ENCODE data around the gene PTH2.

PTH2 gene

GRCh38 chr19:49430678-49431329, 7.6 kb upstream of the PTH2 start:
- no peak for DNase-seq (ENCODE audit: low read depth in 2 of 2)

- no peak for DNase-seq (ENCODE audit: low read depth in 2 of 2)
These were observed 7.0 kb upstream of the PTH2 start for GRCh38 chr19:49430172-49430677.

DNA sequence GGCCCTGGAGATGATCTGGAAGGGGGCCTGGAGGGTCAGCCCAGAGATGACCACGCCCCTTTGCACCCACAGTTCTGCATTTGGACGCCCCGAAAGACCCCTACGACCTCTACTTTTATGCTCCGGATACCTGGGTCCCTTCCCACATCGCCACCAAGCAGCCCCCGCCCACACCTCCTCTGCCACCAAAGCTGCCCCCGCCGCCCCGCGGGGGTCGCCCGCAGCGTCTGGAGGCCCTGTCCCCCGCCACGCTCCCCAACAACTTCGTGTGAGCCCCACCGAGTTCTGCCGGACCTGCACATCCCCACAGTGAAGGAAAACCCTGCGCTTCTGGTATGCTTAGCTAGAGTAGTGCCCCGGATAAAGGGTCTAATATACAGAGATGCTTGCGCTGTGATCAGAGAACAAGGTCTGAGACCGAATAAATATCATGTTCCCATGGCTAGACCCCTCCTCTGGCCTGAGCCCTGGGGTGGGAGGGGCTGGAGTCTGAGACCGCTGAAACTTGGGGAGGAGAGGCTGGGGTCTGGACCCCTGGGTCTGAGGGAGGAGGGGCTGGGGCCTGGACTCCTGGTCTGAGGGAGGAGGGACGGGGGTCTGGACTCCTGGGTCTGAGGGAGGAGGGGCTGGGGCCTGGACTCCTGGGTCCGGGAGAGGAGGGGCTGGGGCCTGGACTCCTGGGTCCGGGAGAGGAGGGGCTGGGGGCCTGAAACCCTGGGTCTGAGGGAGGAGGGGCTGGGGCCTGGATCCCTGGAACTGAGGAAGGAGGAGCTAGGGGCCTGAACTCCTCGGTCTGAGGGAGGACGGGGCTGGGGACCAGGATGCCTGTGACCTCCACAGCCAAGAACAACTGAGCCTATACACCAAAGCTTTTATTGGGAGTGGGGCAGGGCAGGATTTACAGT, 5.6 kb upstream of the PTH2 start:
- no peak for DNase-seq (ENCODE audit: low read depth in 2 of 2)

- DNase-seq (ENCODE audit: low read depth in 2 of 2): no peak
These were observed 4.8 kb upstream of the PTH2 start for GRCh38 chr19:49427855-49428546.

- no peak for DNase-seq (ENCODE audit: low read depth in 2 of 2)
These were observed 4.1 kb upstream of the PTH2 start for GRCh38 chr19:49427339-49427738.

DNA sequence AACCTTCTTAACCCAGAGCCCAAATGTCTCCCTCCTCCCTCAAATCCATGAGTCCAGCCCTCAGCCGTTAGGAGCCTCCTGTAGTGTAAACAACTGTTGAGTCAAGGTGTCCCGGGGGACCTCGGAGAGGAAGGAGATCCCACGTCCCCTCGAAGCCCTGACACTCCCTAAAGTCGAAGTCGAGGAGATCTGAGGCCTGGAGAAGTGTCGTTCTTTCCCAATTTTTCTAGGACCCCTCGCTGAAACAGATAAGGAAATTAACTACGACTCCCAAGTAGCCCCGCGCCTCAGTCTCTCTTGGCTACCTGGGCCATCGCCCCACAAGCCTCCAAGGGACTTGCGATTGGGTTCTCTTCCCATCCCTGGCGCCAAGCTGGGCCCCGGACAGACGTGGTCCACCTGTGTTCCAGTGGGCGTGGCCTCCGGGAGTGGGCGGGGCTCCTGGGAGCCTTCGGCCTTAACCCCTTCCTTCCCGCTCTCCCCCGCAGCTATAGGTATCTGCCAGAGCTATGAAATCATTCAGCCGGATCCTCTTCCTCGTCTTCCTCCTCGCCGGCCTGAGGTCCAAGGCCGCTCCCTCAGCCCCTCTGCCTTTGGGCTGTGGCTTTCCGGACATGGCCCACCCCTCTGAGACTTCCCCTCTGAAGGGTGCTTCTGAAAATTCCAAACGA, 2.8 kb upstream of the PTH2 start:
- DNase-seq (ENCODE audit: low read depth in 2 of 2): no peak

DNA sequence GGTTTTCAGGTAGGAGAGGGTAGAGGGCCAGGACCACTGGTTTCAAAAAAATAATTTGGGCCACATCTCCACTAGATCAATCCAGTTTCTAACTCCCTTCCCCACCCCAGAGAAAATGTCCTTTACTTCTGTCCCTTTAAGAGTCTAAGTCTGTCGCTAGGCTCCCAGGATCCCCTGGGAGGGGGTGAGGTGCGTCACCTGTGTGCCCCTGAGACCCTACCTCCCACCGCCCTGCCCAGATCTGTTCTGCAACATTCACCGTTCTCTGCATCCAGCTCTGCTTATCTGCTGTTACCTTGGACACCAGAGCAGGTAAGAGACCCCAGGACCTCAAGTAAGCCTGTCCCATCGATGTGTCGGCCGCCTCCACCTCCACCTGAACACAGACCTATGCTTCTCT, 1.9 kb upstream of the PTH2 start, which contains the start of gene GFY:
Gene GFY (plus strand): TSS at position 211 of the 400 bp plus-strand sequence. CDS start 1,043 bp downstream, outside the sequence.
- no peak for DNase-seq (ENCODE audit: low read depth in 2 of 2)

- no peak for DNase-seq (ENCODE audit: low read depth in 2 of 2)
These were observed 703 bp upstream of the PTH2 start for GRCh38 chr19:49423985-49424303.

- DNase-seq (ENCODE audit: low read depth in 2 of 2): no peak
These were observed 702 bp downstream of the PTH2 start for GRCh38 chr19:49422407-49423070.

- no peak for DNase-seq (ENCODE audit: low read depth in 2 of 2)
These were observed 1.4 kb downstream of the PTH2 start for GRCh38 chr19:49421878-49422202.

DNA sequence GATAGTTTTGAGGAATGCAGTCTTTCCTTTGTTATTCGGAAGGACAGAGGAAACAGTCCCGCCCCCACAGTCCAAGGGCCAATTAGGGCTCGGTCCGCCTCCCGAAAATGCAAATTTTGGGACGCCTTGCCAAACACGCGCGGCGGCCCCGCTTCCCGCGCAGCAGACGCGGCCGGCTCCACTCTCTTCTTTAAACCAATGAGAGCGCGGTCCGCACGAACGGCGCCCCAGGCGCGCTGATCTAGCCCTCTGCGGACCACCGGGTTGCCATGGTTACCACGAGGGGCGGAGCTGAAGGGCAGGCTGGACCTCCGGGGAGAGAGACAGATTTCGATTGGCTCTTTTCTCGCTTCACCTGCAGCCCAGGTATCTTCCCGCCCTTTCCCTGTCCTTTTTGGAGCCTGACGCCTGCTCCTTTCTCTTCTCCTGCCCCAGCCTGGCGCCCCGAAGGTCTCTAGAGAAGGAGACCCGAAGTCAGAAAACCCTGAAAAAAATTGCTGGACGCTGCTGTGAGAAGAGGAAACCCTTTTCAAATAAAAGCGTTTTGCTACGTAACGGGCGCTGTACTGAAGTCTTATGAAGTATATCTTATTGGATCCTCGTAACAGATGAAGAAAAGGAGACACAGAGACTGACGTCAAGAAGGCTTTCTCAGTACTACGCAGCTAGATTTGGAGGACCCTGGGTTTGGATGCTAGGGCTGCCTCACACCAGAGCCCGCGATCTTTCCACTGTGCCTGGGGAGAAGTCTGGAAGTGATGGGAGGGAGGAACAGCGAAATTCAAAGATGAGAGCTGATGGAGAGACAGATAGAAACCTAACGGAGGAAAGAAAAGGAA, 2.0 kb downstream of the PTH2 start:
- DNase-seq (ENCODE audit: low read depth in 2 of 2): no peak

DNA sequence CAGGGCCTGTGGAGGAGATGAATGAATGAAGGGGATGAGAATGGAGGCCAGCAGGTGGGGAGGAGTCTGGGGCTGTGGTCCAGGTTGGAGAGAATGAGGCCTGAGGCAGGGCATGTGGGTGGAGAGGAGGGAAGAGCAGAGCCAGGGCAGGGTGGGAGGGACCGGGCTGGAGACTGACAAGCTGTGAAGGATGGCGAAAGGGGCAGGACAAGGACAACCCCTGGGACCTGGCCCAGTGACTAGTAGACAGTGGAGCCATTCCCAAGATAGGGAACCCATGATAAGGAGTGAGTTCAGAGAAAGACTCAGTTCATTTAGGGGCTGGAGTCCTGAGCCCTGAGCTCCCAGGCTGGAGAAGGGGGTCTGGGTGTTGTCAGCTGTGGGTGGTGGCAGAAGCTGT, 3.0 kb downstream of the PTH2 start:
- no peak for DNase-seq (ENCODE audit: low read depth in 2 of 2)

GRCh38 chr19:49419173-49419572, 4.1 kb downstream of the PTH2 start:
- no peak for DNase-seq (ENCODE audit: low read depth in 2 of 2)

- no peak for DNase-seq (ENCODE audit: low read depth in 2 of 2)
These were observed 4.7 kb downstream of the PTH2 start for GRCh38 chr19:49418511-49418910.

DNA sequence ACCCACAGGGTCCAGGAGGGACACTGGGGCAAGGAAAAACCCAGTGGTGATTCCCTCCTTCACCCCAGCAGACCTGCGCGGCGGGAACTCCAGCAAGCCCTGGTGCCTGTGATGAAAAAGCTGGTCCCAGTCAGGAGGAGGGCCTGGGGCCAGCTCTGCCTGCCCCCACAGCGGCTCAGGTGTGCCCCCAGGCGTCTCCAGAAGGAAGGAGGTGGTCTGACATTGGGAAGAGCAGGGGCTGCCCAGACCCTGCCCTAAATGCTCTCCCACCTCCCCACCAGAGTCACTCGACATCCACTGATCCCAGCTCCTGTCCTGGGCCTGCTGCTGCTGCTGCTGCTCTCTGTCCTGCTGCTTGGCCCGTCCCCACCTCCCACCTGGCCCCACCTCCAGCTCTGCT, 6.2 kb downstream of the PTH2 start:
- no peak for DNase-seq (ENCODE audit: low read depth in 2 of 2)

DNA sequence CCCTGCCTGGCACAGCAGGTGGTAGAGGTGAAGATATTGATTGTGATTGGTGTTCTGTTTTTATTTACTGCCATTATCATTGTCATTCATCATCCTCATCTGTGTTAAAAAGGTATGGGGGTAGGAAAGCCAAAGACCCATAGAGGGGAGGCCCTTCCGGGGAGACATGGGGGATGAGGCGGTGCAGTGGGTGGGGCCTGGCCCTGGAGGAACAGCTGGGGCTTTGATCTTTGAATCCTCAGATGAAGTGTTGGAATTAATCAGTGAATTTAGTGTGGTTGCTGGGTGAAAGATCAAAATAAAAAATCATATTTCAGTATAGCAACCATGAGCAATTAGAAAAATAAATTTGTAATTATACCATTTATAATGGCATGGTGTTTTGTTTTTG, 7.4 kb downstream of the PTH2 start:
- no peak for DNase-seq (ENCODE audit: low read depth in 2 of 2)

- no peak for DNase-seq (ENCODE audit: low read depth in 2 of 2)
These were observed 8.0 kb downstream of the PTH2 start for GRCh38 chr19:49415102-49415809.

DNA sequence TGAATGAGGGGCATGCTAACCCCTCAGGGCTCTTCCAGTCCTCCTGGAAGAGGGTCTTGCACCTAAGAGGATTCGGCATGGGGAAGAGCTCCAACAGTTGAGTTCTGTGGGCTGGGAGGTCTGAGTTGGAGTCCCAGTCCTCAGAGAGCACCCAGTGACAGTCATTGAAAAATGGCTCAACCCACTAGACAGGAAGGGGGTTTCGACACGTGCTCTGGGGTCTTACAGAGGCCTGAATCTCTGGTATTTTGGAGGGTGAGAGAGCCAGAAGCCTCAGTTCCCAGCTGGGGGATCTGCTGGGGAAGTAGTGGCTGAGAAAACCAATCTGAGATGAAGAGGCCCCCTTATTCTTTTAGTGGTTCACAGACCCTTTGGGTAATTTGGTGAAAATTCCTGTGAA, 9.0 kb downstream of the PTH2 start:
- no peak for DNase-seq (ENCODE audit: low read depth in 2 of 2)

- DNase-seq (ENCODE audit: low read depth in 2 of 2): no peak
These were observed 9.9 kb downstream of the PTH2 start for GRCh38 chr19:49413348-49413747.
